HG03457 (cell line): ENCODE results near the gene AMN.

Experiments
- ATAC-seq: cut with Tn5 transposase; IDR thresholded peaks from one replicate; pipeline ENCODE4 v1.9.1; 2021; ENCODE audit warnings: moderate number of reproducible peaks; ENCODE audit not compliant: unreplicated experiment

AMN gene

GRCh38 chr14:102964152-102964730 lies 41.8 kb downstream of the AMN start:
- no peak for ATAC-seq

GRCh38 chr14:102965282-102965681 lies 42.8 kb downstream of the AMN start:
- ATAC-seq: no peak

- ATAC-seq: no peak
Observed at GRCh38 chr14:102965971-102966655, 43.6 kb downstream of the AMN start.

GRCh38 chr14:102966681-102967505 lies 44.4 kb downstream of the AMN start:
- ATAC-seq: no peak

GRCh38 chr14:102967506-102967795 lies 45.0 kb downstream of the AMN start:
- ATAC-seq: no peak

- ATAC-seq: no peak
Observed at GRCh38 chr14:102968306-102968705, 45.8 kb downstream of the AMN start.

GRCh38 chr14:102969060-102969791 lies 46.8 kb downstream of the AMN start:
- no peak for ATAC-seq

GRCh38 chr14:102969901-102970300 lies 47.4 kb downstream of the AMN start:
- ATAC-seq: no peak

- no peak for ATAC-seq
Observed at GRCh38 chr14:102970496-102970895, 48.0 kb downstream of the AMN start.

- ATAC-seq: no peak
Observed at GRCh38 chr14:102971314-102971713, 48.9 kb downstream of the AMN start.

- no peak for ATAC-seq
Observed at GRCh38 chr14:102971836-102972606, 49.6 kb downstream of the AMN start.

GRCh38 chr14:102973706-102974285 lies 51.3 kb downstream of the AMN start:
- no peak for ATAC-seq

GRCh38 chr14:102975662-102976061 lies 53.2 kb downstream of the AMN start:
- ATAC-seq: no peak

- no peak for ATAC-seq
Observed at GRCh38 chr14:102977475-102977874, 55.0 kb downstream of the AMN start.

GRCh38 chr14:102979406-102979805 lies 56.9 kb downstream of the AMN start:
- ATAC-seq: no peak

- ATAC-seq: no peak
Observed at GRCh38 chr14:102980409-102980810, 57.9 kb downstream of the AMN start.
